Endometrial microvascular endothelial cells (primary cell): ENCODE data around the gene MAN2B2. TPM values are rescaled to one million over a fixed set of nuclear protein-coding genes. Genes with fewer than 3 reads are reported as not detected.

Experiments used
- in situ Hi-C: cut with HindIII; loops from 2 replicates; pipeline ENCODE4 v1.10.0; 2017; ENCODE audit warnings: low sequenced_read_pairs, low pct_unique_long_range_greater_than_20kb; ENCODE audit errors: inconsistent ontology term
- total RNA-seq: library from RNA; depleted of rRNA; stranded (reverse); fragments of >200 nt; gene quantifications from one replicate; pipeline ENCODE4 v1.2.3, GENCODE V29; 2015; ENCODE audit errors: inconsistent ontology term

The MAN2B2 gene
- total RNA-seq, 1 donor from 2014 or later: 20.4 TPM

- in situ Hi-C loops: no loop called here
Observed at GRCh38 chr4:6586715-6587325, 11.8 kb downstream of the MAN2B2 start.

GRCh38 chr4:6589444-6589843, 14.5 kb downstream of the MAN2B2 start:
- in situ Hi-C loops: no loop called here

- in situ Hi-C loops: no loop called here
Observed at GRCh38 chr4:6591313-6591712, 16.3 kb downstream of the MAN2B2 start.

GRCh38 chr4:6591781-6592180, 16.8 kb downstream of the MAN2B2 start:
- in situ Hi-C loops: no loop called here

DNA sequence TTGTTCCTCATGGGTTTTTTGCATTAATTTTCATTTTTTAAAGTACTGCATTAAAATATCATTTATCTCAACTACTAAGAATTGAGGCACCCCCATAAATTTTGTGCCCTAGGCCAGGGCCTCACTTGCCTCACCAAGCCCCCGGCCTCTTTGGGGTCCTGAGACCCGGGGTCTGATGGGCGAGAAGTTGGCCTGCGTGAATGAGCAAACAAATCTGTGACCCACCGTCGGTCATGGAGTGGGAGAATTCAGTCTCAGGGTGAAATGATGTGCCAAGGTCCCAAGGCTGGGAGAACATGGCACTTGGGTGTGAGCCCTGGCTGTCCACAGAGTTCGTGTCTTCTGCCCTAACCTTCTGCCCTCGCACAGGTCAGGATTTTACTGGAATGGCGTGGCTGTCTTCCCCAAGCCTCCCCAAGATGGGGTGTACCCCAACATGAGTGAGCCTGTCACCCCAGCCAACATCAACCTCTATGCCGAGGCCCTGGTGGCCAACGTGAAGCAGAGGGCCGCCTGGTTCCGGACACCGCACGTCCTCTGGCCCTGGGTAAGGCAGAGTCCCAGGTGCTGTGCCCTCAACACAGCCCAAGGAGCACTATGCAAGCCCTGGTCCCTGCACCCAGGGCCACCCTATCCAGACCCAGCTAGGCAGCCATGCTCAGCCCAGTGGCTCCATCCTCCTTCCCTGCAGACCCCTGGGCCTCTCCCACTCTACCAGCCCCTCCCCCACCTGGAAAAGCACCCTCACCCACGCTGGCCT, 18.0 kb downstream of the MAN2B2 start:
- in situ Hi-C loops: no loop called here

DNA sequence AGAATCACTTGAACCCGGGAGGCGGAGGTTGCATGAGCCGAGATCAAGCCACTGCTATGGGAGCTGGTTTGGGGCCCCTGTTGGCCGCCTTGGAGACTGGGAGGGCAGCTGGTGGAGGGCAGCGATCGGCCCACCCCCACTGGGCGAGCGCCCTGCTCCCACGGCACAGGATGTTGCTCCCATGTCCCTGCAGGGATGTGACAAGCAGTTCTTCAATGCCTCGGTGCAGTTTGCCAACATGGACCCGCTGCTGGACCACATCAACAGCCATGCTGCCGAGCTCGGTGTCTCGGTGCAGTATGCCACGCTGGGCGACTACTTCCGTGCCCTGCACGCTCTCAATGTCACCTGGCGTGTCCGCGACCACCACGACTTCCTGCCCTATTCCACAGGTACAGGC, 19.4 kb downstream of the MAN2B2 start:
- in situ Hi-C loops: no loop called here

DNA sequence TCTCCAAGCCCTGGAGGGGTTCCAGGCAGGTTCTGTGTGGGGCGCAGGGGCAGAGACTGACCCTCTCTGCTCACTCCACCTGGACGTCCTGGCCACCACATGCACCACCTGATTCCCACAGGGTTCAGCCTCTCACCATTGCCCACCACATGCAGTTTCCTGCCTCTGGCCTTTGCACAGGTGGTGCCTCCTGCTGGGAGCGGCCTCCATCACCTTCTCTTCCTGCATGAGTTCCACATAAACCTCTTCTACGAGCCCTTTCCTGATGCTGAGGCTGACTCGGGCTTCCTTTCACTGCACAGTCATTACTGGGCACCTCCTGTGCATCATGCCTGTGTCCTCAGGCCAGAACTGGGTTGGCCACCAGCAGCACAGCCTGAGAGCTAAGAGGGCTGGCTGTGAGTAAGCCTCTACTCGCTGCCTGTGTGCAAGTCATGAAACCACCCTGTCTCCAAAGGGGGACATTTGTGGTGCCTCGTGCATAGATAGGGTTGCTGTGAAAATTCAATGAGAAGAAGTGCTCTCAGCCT, 19.9 kb downstream of the MAN2B2 start:
- in situ Hi-C loops: no loop called here

DNA sequence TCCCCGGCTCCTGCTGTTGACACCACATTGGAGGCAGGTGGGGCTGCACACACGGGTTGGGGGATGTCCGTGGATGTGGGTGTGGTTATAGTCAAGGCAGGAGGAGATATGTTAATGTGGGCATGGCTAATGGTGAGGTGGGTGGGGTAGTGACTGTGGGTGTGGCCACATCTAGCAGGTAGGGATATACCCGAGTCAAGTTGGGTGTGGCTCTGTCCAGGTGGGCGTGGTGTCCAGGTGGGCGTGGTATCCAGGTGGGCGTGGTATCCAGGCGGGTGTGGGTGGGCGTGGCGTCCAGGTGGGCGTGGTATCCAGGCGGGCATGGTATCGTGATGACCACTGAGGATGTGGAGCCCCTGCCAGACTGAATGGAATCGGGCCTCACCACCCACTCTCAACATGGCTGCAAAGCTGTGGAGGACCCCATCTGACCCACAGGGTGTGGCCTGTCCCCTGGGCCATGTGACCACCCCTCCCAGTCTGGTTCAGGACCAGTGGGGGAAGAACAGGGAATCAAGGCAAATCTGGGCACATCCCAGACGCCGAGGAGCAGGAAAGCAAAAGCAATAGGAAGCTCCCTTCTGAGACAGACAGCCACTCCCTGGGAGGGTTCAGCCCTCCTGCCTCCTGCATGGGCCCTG, 21.0 kb downstream of the MAN2B2 start:
- in situ Hi-C loops: no loop called here

DNA sequence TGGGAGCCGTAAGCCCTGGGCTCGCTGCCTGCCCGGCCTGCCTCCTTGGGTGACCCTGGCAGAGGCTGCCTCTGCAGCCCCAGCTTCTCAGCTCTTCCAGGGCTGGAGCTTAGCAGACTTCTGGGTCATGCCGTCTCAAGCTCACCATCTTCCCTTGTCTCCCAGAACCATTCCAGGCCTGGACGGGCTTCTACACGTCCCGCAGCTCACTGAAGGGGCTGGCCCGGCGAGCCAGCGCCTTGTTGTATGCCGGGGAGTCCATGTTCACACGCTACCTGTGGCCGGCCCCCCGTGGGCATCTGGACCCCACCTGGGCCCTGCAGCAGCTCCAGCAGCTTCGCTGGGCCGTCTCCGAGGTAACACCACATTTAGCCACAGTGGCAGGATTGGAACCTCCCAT, 22.0 kb downstream of the MAN2B2 start:
- in situ Hi-C loops: no loop called here

- in situ Hi-C loops: no loop called here
Observed at GRCh38 chr4:6598127-6598526, 23.1 kb downstream of the MAN2B2 start.

- in situ Hi-C loops: no loop called here
Observed at GRCh38 chr4:6598641-6599040, 23.7 kb downstream of the MAN2B2 start.

DNA sequence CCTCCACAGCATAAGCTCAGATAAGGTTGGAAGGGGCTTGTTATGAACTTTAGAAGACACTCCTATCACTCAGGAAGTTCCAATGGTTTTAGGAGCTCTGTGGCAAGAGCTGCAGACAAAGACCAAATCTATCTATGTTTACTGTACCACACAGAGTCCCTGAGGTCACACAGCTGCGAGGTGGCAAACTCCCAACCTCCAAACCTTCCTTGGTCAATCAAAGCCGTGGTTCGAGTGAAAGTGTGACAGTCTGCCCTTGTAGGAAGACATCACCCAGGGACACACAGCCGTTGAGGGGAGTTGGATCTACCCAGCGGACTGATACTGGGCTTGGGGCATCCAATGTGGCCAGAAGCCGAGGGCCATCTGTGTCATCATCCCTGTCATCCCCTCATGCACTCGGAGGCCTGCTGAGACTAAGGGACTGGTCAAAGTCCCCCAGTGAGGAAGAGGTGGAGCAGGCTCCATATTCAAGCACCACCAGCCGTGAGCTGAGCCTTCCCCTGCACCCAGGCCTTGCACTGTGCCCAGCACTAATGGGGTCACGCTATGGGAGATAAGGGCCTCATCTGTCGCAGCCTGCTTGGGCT, 26.8 kb downstream of the MAN2B2 start:
- in situ Hi-C loops: no loop called here

DNA sequence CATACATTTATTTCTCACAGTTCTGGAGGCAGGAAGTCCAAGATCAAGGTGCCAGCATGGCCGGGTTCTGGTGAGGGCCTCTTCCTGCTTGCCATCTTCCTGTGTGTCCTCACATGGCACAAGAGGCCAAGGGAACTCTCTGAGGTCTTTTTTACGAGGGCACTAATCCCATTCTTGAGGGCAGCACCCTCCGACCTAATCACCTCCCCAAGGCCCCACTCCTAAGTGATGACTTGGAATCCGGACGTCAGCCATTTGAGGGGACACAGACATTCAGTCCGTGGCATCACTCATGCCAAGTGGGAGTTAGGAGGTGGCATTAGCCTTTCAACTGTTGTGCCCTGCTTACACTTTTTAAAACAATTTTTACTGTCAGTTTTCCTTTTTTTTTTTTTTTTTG, 27.3 kb downstream of the MAN2B2 start:
- in situ Hi-C loops: no loop called here

- in situ Hi-C loops: no loop called here
Observed at GRCh38 chr4:6603128-6603527, 28.1 kb downstream of the MAN2B2 start.

- in situ Hi-C loops: no loop called here
Observed at GRCh38 chr4:6605114-6605513, 30.1 kb downstream of the MAN2B2 start.

- in situ Hi-C loops: no loop called here
Observed at GRCh38 chr4:6605605-6606004, 30.6 kb downstream of the MAN2B2 start.

DNA sequence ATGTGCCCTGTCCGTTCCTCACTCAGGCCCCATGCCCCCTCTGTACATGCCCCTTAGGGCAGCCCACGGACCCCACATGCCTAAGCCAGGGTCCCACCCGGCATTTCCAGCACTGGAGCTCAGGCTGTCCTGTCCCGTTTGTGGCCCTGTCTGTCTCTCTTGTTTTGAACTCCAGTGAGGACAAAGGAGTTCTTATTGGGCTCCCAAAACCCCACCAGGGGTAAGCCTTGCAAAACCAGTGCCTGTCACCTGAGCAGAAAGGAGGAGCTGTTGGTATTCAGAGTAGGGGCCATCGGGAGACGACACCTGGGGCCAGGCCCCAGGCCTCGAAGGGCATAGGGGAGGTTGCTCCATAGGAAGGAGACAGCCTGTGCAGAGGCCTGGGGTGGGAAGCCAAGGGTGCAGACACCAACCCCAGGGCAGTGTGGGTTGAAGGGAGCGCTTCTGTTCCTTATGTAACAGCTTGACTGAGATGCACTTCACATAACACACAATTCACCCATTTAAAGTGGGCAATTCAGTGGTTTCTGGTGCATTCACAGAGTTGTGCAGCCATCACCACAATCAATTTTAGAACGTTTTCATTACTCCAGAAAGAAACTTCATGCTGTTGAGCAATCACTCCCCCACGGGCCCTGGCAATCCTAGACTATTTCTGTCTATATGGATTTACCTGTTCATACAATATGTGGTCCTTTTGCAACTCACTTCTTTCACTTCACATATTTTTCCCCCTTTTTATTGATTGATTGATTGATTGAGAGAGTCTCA, 31.7 kb downstream of the MAN2B2 start:
- in situ Hi-C loops: no loop called here

- in situ Hi-C loops: no loop called here
Observed at GRCh38 chr4:6607368-6608055, 32.5 kb downstream of the MAN2B2 start.
